ENCODE data around the gene MERTK.

- no peak for TF ChIP-seq POLR2AphosphoS5 (IDR thresholded peaks at IDR 0.05; ENCODE audit: low read depth, low read length)
- TF ChIP-seq SIN3A (IDR thresholded peaks at IDR 0.05; ENCODE audit: borderline replicate concordance, insufficient read depth, low read length), result no peak
- TF ChIP-seq TAF1 (IDR thresholded peaks at IDR 0.05; ENCODE audit: borderline replicate concordance, insufficient read depth, low read length), result no peak
- TF ChIP-seq, protein P1, sequence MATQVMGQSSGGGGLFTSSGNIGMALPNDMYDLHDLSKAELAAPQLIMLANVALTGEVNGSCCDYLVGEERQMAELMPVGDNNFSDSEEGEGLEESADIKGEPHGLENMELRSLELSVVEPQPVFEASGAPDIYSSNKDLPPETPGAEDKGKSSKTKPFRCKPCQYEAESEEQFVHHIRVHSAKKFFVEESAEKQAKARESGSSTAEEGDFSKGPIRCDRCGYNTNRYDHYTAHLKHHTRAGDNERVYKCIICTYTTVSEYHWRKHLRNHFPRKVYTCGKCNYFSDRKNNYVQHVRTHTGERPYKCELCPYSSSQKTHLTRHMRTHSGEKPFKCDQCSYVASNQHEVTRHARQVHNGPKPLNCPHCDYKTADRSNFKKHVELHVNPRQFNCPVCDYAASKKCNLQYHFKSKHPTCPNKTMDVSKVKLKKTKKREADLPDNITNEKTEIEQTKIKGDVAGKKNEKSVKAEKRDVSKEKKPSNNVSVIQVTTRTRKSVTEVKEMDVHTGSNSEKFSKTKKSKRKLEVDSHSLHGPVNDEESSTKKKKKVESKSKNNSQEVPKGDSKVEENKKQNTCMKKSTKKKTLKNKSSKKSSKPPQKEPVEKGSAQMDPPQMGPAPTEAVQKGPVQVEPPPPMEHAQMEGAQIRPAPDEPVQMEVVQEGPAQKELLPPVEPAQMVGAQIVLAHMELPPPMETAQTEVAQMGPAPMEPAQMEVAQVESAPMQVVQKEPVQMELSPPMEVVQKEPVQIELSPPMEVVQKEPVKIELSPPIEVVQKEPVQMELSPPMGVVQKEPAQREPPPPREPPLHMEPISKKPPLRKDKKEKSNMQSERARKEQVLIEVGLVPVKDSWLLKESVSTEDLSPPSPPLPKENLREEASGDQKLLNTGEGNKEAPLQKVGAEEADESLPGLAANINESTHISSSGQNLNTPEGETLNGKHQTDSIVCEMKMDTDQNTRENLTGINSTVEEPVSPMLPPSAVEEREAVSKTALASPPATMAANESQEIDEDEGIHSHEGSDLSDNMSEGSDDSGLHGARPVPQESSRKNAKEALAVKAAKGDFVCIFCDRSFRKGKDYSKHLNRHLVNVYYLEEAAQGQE (IDR thresholded peaks at IDR 0.05; ENCODE audit: insufficient read depth in 1 of 2, low read depth in 2 of 2, low read length in 2 of 2), result no peak
These were observed 18.7 kb downstream of the MERTK start for GRCh38 chr2:111917106-111917505.

Data from PFSK-1 (cell line).